Osteoblast (primary cell): ENCODE data around the gene GOLGA8N. TPM values are rescaled to one million over a fixed set of nuclear protein-coding genes. Genes with fewer than 3 reads are reported as not detected.
"Not testable (repeated sequence)": the region's sequence is repeated elsewhere in the genome, so short reads cannot be mapped to it uniquely, and the experiment has no call there.

Source experiments
- DNase-seq: peaks from one replicate; pipeline ENCODE4 v3.0.0; 2011; ENCODE audit warnings: low spot score, mixed read lengths; ENCODE audit not compliant: insufficient read length; ENCODE audit errors: missing footprints
- H2AFZ ChIP-seq: 2 replicates; pipeline ENCODE4 v1.6.0; 2011; ENCODE audit warnings: mild to moderate bottlenecking, low read length
- H3K27ac ChIP-seq: 2 replicates; pipeline ENCODE4 v1.5.1; 2011; ENCODE audit warnings: mild to moderate bottlenecking, low read depth, low read length, moderate library complexity
- H3K27me3 ChIP-seq: 2 replicates; pipeline ENCODE4 v1.6.0; 2012; ENCODE audit warnings: mild to moderate bottlenecking, control low read depth, inconsistent platforms, low read length, moderate library complexity; ENCODE audit not compliant: insufficient read depth
- H3K36me3 ChIP-seq: 2 replicates; pipeline ENCODE4 v1.5.1; 2011; ENCODE audit warnings: mild to moderate bottlenecking, low read length, control low read depth, moderate library complexity; ENCODE audit not compliant: insufficient read depth
- H3K4me1 ChIP-seq: 2 replicates; pipeline ENCODE4 v1.5.1; 2011; ENCODE audit warnings: mild to moderate bottlenecking, low read length, control low read depth, moderate library complexity; ENCODE audit not compliant: insufficient read depth
- H3K4me2 ChIP-seq: 2 replicates; pipeline ENCODE4 v1.6.0; 2011; ENCODE audit warnings: mild to moderate bottlenecking, low read length; ENCODE audit not compliant: insufficient read depth
- H3K4me3 ChIP-seq: fragments of 200-600 bp; sonication (generic); 3 replicates; pipeline ENCODE4 v1.5.1; 2012; ENCODE audit warnings: mild to moderate bottlenecking, low read length, inconsistent platforms; ENCODE audit not compliant: insufficient read depth
- H3K79me2 ChIP-seq: 2 replicates; pipeline ENCODE4 v1.6.0; 2012; ENCODE audit warnings: mild to moderate bottlenecking, low read length, control low read depth, inconsistent platforms; ENCODE audit not compliant: insufficient read depth
- H3K9me3 ChIP-seq: 2 replicates; pipeline ENCODE4 v1.5.1; 2011; ENCODE audit warnings: low read depth, low read length, control low read depth
- H4K20me1 ChIP-seq: 2 replicates; pipeline ENCODE4 v1.6.0; 2012; ENCODE audit warnings: mild to moderate bottlenecking, low read length, control low read depth; ENCODE audit not compliant: insufficient read depth
- total RNA-seq: library from RNA; depleted of rRNA; stranded (reverse); fragments of >200 nt; gene quantifications from 2 replicates; pipeline ENCODE4 v1.2.3, GENCODE V29; 2012

Gene GOLGA8N
- 4.7 and 5.0 TPM in 2 replicates for total RNA-seq

DNA sequence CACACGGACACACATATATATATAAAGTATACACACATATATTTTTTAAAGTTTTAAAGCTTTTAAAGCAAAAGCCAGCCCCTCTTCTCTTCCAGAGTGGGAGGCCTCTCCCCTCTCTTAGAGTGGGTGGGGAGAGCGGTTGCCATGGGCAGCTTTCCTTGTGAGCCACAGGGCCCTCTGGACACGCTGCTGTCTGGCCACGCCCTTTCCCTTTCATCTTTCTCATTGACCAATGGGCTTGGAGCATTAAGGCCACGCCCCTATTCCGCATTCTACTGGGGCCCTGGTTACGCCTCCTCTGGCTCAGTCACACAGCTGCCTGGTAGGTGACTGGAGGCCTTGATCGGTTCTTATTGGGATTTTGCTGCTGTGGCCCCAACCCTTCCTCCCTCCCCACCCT, at the start of gene GOLGA8N:
TSS of gene GOLGA8N (plus strand) at position 306 of the 400 bp plus-strand sequence.
- H3K79me2 ChIP-seq, H3K4me2 ChIP-seq, H3K27ac ChIP-seq, DNase-seq, H3K36me3 ChIP-seq, H2AFZ ChIP-seq, H3K4me3 ChIP-seq, H4K20me1 ChIP-seq, H3K27me3 ChIP-seq, H3K9me3 ChIP-seq, H3K4me1 ChIP-seq: not testable (repeated sequence)

DNA sequence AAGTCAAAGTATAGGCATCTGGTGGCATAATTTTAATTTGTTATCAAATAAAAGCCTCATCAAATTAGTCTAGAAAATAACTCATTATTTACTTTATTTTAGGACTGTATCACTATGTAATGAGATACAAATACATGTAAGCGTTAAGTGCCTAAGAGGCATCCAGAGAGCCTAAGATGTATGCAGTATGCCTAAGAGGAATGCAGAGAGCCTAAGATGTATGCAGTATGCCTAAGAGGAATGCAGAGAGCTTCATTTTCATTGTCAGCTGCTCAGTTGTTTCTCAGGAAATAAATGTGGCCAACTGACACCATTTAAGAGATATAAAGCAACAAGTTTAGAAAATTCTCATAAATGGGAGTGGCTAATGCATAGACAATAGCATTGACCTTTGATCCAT, 49.8 kb upstream of the GOLGA8N start:
- H3K79me2 ChIP-seq, H3K36me3 ChIP-seq, H3K4me2 ChIP-seq, H4K20me1 ChIP-seq, H3K9me3 ChIP-seq, H2AFZ ChIP-seq, H3K27ac ChIP-seq, DNase-seq, H3K27me3 ChIP-seq, H3K4me1 ChIP-seq, H3K4me3 ChIP-seq: not testable (repeated sequence)

DNA sequence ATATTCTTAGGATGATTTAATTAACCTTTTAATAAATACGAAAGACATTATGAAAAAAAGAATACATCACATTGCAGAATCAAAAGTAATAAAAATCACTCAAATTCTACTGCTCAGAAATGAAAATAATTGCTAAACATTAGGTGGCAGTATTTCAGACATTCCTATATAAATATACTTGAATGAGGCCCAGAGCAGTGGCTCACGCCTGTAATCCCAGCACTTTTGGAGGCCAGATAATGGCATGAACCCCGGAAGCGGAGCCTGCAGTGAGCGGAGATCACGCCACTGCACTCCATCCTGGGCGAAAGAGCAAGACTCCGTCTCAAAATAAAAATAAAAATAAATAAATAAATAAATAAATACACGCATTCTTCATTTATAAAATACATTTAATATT, 48.1 kb upstream of the GOLGA8N start:
- not testable (repeated sequence) for H2AFZ ChIP-seq, H3K27me3 ChIP-seq, H3K36me3 ChIP-seq, H3K4me3 ChIP-seq, DNase-seq, H3K4me2 ChIP-seq, H3K4me1 ChIP-seq, H3K27ac ChIP-seq, H4K20me1 ChIP-seq, H3K9me3 ChIP-seq, H3K79me2 ChIP-seq

DNA sequence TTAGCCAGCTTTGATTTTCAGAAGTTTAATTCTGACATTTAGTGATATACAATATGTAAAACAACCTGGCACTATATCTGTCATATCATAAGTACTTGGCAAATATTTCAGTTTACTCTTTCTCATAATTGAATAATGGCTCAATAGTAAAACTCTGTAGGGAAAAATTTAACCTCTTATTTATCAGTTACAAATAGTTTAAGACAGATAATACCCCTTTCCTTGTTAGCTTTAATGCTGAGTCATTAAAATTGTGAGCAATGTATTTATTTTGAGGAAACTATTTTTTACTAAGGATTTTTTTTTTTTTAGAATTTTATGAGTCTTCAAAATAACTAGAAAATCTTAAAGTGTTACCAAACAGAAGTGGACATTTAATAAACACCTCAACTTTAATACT, 38.7 kb upstream of the GOLGA8N start:
- not testable (repeated sequence) for H3K27me3 ChIP-seq, H2AFZ ChIP-seq, H3K4me1 ChIP-seq, H3K36me3 ChIP-seq, H4K20me1 ChIP-seq, H3K27ac ChIP-seq, H3K4me2 ChIP-seq, H3K79me2 ChIP-seq, H3K4me3 ChIP-seq, H3K9me3 ChIP-seq, DNase-seq

DNA sequence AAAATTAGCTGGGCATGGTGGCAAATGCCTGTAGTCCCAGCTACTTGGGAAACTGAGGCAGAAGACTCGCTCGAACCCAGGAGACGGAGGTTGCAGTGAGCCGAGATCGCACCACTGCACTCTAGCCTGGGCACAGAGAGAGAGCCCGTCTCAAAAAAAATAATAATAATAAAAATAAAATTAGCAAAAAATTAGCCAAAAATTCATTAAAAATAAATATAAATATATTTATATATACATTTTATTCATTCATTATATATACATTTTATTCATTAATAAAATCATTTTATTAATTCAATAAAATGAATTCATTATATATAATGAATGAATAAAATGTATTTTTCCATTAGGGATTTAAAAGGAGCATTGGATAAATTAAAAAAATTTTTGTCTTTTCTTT, 31.1 kb upstream of the GOLGA8N start:
- not testable (repeated sequence) for H3K27ac ChIP-seq, H3K4me1 ChIP-seq, H3K4me2 ChIP-seq, H3K36me3 ChIP-seq, H3K79me2 ChIP-seq, H3K9me3 ChIP-seq, H3K27me3 ChIP-seq, DNase-seq, H4K20me1 ChIP-seq, H2AFZ ChIP-seq, H3K4me3 ChIP-seq

DNA sequence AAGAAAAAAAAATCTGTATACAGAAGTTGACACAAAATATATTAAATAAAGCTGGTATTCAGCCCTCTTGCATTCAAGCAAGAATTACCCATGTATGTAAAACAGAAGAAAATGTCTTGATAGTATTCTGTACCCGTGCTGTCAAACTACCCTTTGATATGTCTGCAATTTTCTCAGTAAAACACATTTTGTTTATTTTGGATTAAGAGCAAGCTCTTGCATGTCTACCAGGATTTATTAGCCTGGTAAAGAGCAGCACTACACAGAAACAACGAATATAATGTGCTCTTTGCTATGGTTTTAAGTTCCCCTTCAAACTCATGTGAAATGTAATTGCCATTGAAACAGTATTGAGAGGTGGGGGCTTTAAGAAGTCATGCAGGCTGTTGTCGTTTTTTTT, 24.3 kb upstream of the GOLGA8N start:
- not testable (repeated sequence) for H3K27ac ChIP-seq, H3K4me1 ChIP-seq, H2AFZ ChIP-seq, H3K27me3 ChIP-seq, H3K4me2 ChIP-seq, H3K79me2 ChIP-seq, DNase-seq, H3K36me3 ChIP-seq, H4K20me1 ChIP-seq, H3K9me3 ChIP-seq, H3K4me3 ChIP-seq

DNA sequence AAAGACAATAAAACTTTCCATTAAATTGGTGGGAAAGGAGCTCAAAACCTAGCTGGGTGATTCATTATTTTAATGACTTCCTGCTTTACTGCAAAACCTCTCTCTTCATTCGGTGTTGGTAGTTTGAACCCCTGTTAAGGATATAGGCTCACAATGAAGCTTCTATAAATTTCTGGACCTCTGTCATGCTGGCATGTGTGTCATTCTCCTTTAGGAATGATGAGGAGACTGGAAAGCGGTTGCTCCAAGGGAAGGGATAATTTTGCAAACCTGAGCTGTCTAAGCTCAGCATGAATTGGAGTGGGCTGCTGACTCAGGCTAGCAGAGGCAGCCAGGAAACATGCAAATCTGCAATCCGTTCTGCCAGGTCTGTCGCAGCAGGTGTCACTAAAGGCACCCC, 14.8 kb upstream of the GOLGA8N start:
- H3K4me1 ChIP-seq, DNase-seq, H3K27me3 ChIP-seq, H2AFZ ChIP-seq, H3K4me3 ChIP-seq, H3K4me2 ChIP-seq, H3K27ac ChIP-seq, H3K9me3 ChIP-seq, H3K79me2 ChIP-seq, H4K20me1 ChIP-seq, H3K36me3 ChIP-seq: not testable (repeated sequence)

DNA sequence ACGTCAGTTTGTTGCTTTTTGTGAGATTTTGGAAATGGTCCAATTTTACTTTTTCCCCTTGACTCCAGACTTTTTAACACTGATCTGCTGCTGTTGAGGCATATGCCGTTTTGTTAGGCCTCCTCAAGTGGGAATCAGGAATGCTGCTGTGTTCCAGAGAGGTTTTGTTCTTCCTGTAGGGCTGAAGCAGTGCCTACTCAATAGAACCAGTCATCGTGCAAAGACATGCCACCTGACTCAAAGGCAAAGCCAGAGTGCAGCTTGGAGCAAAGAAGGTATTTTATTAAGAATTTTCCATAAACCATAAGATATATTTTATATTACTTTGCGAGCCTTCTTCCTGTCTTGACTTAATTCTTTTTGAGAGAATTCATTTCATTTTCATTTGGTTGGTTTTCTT, 7.4 kb upstream of the GOLGA8N start:
- not testable (repeated sequence) for H3K36me3 ChIP-seq, H3K27me3 ChIP-seq, H2AFZ ChIP-seq, H4K20me1 ChIP-seq, H3K4me3 ChIP-seq, H3K79me2 ChIP-seq, H3K27ac ChIP-seq, H3K9me3 ChIP-seq, DNase-seq, H3K4me2 ChIP-seq, H3K4me1 ChIP-seq

DNA sequence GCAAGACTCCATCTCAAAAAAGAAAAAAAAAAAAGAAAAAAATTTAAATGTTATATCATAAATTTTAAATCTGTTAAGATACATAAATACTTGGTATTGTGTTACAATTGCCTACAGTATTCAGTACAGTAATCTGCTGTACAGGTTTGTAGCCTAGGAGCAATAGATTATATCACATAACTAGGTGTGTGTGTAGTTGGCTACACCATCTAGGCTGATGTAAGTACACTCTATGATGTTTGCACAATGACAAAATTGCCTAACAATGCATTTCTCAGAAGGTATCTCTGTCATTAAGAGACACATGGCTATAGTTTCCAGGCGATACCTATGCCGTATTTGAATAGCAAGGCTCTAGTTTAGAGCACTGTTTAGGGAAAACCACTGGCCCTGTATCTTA, 16.3 kb downstream of the GOLGA8N start:
- H3K79me2 ChIP-seq, H3K9me3 ChIP-seq, H3K4me3 ChIP-seq, H2AFZ ChIP-seq, H4K20me1 ChIP-seq, H3K36me3 ChIP-seq, DNase-seq, H3K27me3 ChIP-seq, H3K4me1 ChIP-seq, H3K4me2 ChIP-seq, H3K27ac ChIP-seq: not testable (repeated sequence)
